A549 treated with Mapracorat at 1 μM for 4 hours (cell line): ENCODE results near the gene ETV5. TPM values are rescaled to one million over a fixed set of nuclear protein-coding genes. Genes with fewer than 3 reads are reported as not detected.

ENCODE experiments used
- total RNA-seq: library from RNA; stranded (reverse); fragments of 200-300 nt; extraction: Qiagen RNA extraction; gene quantifications from 5 replicates; pipeline ENCODE4 v1.2.3, GENCODE V29; 2022

ETV5 gene
- 23.3 to 30.5 TPM (median 27.5 TPM) in 5 replicates for total RNA-seq

DNA sequence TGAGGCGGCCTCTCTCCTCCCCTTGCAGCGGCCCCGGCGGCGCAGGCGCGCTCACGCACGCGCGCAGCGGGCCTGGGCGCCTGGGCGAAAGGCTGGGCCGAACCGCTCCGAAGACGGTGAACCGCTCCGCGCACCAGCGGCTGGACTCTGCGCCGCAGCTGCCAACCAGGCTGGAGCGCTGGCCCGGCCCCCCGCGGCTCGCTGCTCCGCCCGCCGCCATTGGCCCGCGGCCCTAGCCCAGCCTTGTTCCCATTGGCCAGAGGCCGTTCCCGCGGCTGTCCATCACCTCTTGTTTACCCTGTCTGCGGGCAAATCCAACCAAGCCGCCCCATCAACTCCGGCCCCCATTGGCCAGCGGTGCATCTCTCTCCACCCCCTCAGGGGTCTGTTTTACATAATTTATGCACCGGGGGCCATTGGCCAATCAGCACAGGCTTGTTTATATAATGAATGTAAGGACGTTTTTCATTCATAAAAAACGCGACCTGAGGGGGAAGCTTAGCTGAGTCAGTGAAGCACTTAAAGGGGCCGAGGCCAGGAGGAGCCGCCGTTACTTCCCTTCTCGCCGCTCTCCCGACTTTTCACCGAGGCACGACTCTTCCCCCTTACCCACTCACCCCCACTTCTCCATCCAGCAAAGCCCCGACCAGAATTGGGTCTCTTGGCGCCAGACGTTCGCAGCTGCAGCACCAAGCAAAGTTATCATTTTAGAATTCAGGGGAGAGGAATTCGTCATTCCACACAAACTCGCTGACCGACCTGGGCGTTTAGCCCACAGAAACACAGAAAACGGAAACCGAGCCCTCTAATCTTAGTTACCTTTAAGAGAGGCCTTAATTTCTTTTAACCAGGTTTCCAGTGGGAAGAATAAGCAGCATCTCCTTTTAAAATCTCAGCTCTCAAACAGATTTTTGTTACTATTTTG is at the start of gene ETV5:
ETV5 (minus strand) TSS at position 149 of the 925 bp plus-strand sequence. CDS start 3,221 bp downstream, outside the sequence.

Other genes starting within 250 kb of the ETV5 start
- gene TRA2B, start 171.1 kb downstream of the ETV5 start, total RNA-seq: 160 to 183 TPM (median 162 TPM) in 5 replicates